Vagina (tissue), 2 donors: ENCODE results near the gene CLSTN1. TPM values are rescaled to one million over a fixed set of nuclear protein-coding genes. Genes with fewer than 3 reads are reported as not detected.

ENCODE experiments used
- DNase-seq, 2 donors: peaks; one replicate each; pipeline ENCODE4 v3.0.0-alpha.2; 2017; ENCODE audit errors: extremely low spot score in 2 of 2
- H3K27ac ChIP-seq: fragments of 200-600 bp; sonication (generic); one replicate; pipeline ENCODE4 v1.5.1; 2019
- H3K27me3 ChIP-seq: fragments of 200-600 bp; sonication (generic); one replicate; pipeline ENCODE4 v1.5.1; 2019
- H3K36me3 ChIP-seq, 2 donors: fragments of 200-600 bp; sonication (generic); one replicate each; pipeline ENCODE4 v1.5.1; 2017 to 2019
- H3K4me1 ChIP-seq: fragments of 200-600 bp; sonication (generic); one replicate; pipeline ENCODE4 v1.5.1; 2019
- H3K4me3 ChIP-seq, 2 donors: fragments of 200-600 bp; sonication (generic); 1 replicate in 1 of 2; 2 replicates in 1 of 2; pipeline ENCODE4 v1.5.1; 2016 to 2019
- H3K9me3 ChIP-seq: fragments of 200-600 bp; sonication (generic); one replicate; pipeline ENCODE4 v1.5.1; 2019
- POLR2A ChIP-seq, 2 donors: fragments of 450-650 bp; IDR thresholded peaks; one replicate each; pipeline ENCODE4 v1.6.1; 2017; ENCODE audit warnings: antibody characterized with exemption in 2 of 2, mild to moderate bottlenecking in 2 of 2, moderate library complexity in 2 of 2
- POLR2AphosphoS5 ChIP-seq, 2 donors: sonication (generic); formaldehyde crosslinking; IDR thresholded peaks; one replicate each; pipeline ENCODE4 v1.9.0; 2017; ENCODE audit warnings: antibody characterized with exemption in 2 of 2, mild to moderate bottlenecking in 2 of 2, low read depth in 1 of 2; ENCODE audit not compliant: insufficient read depth in 1 of 2
- intact Hi-C: fragments of 100-400 bp; cut with DNase I; formaldehyde crosslinking; loops from one replicate; pipeline ENCODE4 v1.15.1; 2023
- total RNA-seq: library from RNA; depleted of rRNA; stranded (reverse); fragments of >200 nt; gene quantifications from one replicate; pipeline ENCODE4 v1.2.3, GENCODE V29; 2016
- TF ChIP-seq, protein P1 (sequence below), 3 experiments: fragments of 450-650 bp in 2 of 3; fragments of 200-600 bp in 1 of 3; sonication (generic) in 1 of 3; IDR thresholded peaks; one replicate each; pipeline ENCODE4 v1.5.1; 2017 to 2019; ENCODE audit warnings: antibody characterized with exemption in 3 of 3, mild to moderate bottlenecking in 2 of 3, moderate library complexity in 2 of 3

CLSTN1 gene
- total RNA-seq, 1 donor from 2014 or later, result 96.5 TPM

DNA sequence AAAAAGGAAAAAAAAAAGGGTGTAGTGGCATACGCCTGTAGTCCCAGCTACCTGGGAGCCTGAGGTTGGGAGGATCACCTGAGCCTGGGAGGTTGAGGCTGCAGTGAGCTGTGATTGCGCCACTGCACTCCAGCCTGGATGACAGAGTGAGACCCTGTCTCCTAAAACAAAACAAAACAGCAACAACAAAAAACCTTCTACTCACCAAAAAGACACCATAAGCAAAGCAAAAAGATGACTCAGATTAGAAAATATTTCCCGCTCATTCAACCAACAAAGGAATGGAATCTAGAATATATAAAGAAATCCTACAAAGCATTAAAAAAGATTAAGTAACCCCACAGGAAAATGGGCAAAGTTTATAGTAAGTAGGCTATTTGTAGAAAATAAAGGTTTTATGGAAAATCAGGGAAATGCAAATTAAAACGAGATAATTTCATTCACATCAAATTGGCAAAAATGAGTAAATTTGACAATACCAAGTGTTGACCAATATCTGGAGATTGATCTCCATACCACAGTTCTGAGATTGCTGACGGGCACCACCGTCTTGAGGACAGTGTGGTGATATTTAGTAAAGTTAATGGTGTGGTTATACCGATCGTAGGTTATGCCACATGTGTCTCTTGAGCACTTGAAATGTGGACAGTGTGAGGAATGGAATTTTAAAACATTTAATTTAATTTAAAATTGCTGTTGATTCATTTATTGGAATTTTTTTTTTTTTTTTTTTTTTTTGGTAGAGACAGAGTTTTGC is 118.2 kb downstream of the CLSTN1 start:
- intact Hi-C loops, result no loop called here
- Histone ChIP-seq H3K4me3 (no peak overlapping the region), H3K4me1 (no peaks in the 10 kb centered on the region), H3K27me3 (no peaks in the 10 kb centered on the region), H3K9me3 (no peaks in the 10 kb centered on the region), H3K27ac (no peak overlapping the region), H3K36me3 (no peaks in the 10 kb centered on the region)
- TF ChIP-seq, protein P1, sequence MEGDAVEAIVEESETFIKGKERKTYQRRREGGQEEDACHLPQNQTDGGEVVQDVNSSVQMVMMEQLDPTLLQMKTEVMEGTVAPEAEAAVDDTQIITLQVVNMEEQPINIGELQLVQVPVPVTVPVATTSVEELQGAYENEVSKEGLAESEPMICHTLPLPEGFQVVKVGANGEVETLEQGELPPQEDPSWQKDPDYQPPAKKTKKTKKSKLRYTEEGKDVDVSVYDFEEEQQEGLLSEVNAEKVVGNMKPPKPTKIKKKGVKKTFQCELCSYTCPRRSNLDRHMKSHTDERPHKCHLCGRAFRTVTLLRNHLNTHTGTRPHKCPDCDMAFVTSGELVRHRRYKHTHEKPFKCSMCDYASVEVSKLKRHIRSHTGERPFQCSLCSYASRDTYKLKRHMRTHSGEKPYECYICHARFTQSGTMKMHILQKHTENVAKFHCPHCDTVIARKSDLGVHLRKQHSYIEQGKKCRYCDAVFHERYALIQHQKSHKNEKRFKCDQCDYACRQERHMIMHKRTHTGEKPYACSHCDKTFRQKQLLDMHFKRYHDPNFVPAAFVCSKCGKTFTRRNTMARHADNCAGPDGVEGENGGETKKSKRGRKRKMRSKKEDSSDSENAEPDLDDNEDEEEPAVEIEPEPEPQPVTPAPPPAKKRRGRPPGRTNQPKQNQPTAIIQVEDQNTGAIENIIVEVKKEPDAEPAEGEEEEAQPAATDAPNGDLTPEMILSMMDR (IDR thresholded peaks at IDR 0.05), result no peak
- TF ChIP-seq POLR2AphosphoS5 (IDR thresholded peaks at IDR 0.05; ENCODE audit: insufficient read depth in 1 of 2, low read depth in 1 of 2), result no peak
- no peak for TF ChIP-seq POLR2A (IDR thresholded peaks at IDR 0.05)
- DNase-seq, result no peak

DNA sequence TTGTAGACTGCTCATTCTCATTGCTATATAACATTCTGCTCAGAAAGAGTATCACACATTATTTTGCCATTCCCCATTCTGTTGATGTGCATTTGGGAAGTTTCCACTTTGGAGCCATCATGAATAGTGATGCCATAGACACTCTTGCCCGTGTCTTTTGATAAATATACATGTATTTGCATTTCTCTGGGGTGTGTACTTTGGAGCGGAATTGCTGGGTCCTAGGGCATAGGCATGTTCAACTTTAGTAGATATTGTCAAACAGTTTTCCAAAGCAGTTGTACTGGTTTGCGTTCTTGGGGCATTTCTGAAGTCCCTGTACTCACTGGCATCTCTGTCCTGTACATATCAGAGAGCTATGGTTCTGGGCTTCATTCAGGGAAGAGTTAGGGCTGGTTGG is 120.1 kb downstream of the CLSTN1 start:
- no peaks in the 10 kb centered on the region for H3K9me3 ChIP-seq
- DNase-seq, result no peak
- H3K27me3 ChIP-seq, result no peaks in the 10 kb centered on the region
- H3K4me1 ChIP-seq, result no peaks in the 10 kb centered on the region
- no peak overlapping the region for H3K4me3 ChIP-seq
- H3K27ac ChIP-seq, result no peak overlapping the region
- TF ChIP-seq POLR2A (IDR thresholded peaks at IDR 0.05) (no peak), POLR2AphosphoS5 (IDR thresholded peaks at IDR 0.05; ENCODE audit: insufficient read depth in 1 of 2, low read depth in 1 of 2) (no peak)
- TF ChIP-seq, protein P1 (IDR thresholded peaks at IDR 0.05), result no peak
- no peaks in the 10 kb centered on the region for H3K36me3 ChIP-seq
- intact Hi-C loops, result no loop called here

DNA sequence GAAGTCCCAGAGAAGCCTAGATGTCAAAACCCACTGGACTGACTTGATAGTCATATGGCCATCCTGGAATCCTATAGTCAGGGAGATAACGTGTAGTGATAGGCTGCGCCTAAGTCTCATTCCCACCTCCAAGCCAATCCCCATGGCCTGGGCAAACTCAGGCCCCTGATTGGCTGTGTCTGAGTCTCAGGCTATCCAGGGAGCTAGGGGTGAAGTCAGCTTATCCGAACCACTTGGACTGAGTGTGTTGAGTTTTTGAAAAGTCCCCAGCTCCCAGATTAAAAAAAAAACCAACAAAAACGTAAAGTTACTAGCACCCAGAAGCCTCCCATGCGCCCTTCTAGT is 120.6 kb downstream of the CLSTN1 start:
- intact Hi-C loops, result no loop called here
- H3K4me1 ChIP-seq, result no peaks in the 10 kb centered on the region
- DNase-seq, result no peak
- no peaks in the 10 kb centered on the region for H3K27me3 ChIP-seq
- TF ChIP-seq POLR2AphosphoS5 (IDR thresholded peaks at IDR 0.05; ENCODE audit: insufficient read depth in 1 of 2, low read depth in 1 of 2) (no peak), POLR2A (IDR thresholded peaks at IDR 0.05) (no peak)
- TF ChIP-seq, protein P1 (IDR thresholded peaks at IDR 0.05), result no peak
- no peaks in the 10 kb centered on the region for H3K36me3 ChIP-seq
- H3K9me3 ChIP-seq, result no peaks in the 10 kb centered on the region
- no peak overlapping the region for H3K27ac ChIP-seq
- H3K4me3 ChIP-seq, result no peak overlapping the region

DNA sequence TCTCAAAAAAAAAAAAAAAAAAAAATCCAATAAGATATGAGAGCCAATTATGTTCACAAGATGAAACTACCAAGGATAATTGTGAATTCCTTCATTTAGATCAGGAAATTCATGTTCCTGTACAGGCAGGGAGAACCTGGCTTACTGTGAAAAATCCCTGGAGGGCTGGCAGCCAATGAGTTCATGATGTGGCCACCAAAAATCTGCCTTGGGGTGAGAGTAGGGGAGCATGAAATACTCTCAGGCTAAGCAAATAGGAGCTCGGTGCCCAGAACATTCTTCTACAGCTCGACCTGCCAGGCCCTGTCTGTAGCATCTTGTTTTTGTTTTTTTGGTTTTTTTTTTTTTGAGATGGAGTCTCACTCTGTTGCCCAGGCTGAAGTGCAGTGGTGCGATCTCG is 122.1 kb downstream of the CLSTN1 start:
- TF ChIP-seq POLR2A (IDR thresholded peaks at IDR 0.05) (no peak), POLR2AphosphoS5 (IDR thresholded peaks at IDR 0.05; ENCODE audit: insufficient read depth in 1 of 2, low read depth in 1 of 2) (no peak)
- DNase-seq, result no peak
- Histone ChIP-seq H3K36me3 (no peaks in the 10 kb centered on the region), H3K27me3 (no peaks in the 10 kb centered on the region), H3K4me1 (no peaks in the 10 kb centered on the region), H3K27ac (no peak overlapping the region), H3K9me3 (no peaks in the 10 kb centered on the region), H3K4me3 (no peak overlapping the region)
- intact Hi-C loops, result no loop called here

DNA sequence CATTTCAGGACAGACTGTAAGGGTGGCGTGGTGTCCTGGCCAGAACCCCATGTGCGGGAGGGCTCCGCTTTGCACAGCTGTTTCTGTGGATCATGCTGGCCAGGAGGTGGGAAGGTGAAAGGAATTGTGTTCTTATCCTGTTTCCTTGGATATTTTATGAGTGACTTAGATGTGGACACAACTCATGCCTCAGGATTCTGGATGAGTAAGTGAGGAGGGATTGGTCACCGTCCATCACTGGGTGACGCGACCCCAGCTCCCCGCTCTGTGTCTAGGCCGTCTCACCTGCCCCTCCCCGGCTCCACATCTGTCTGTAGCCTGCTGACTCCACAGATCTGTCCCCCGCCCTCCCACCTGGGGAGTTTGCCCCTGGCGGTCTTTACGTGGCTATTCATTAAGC is 123.4 kb downstream of the CLSTN1 start:
- Histone ChIP-seq H3K36me3 (no peaks in the 10 kb centered on the region), H3K4me1 (no peaks in the 10 kb centered on the region), H3K27me3 (no peaks in the 10 kb centered on the region), H3K27ac (no peak overlapping the region), H3K4me3 (no peak overlapping the region), H3K9me3 (no peaks in the 10 kb centered on the region)
- no peak for TF ChIP-seq POLR2AphosphoS5 (IDR thresholded peaks at IDR 0.05; ENCODE audit: insufficient read depth in 1 of 2, low read depth in 1 of 2)
- TF ChIP-seq, protein P1 (IDR thresholded peaks at IDR 0.05), result no peak
- TF ChIP-seq POLR2A (IDR thresholded peaks at IDR 0.05), result no peak
- intact Hi-C loops, result no loop called here
- no peak for DNase-seq
